ENCODE measurements around the gene AXDND1.
"Not testable (repeated sequence)": the region's sequence is repeated elsewhere in the genome, so short reads cannot be mapped to it uniquely, and the experiment has no call there.

- not testable (repeated sequence) for TF ChIP-seq CTCF (conservative IDR thresholded peaks at IDR 0.05); EZH2 (IDR thresholded peaks at IDR 0.05; ENCODE audit: low read depth)
Measured at GRCh38 chr1:179418706-179419105, 52.9 kb downstream of the AXDND1 start.

Data from PC-9 (cell line).